GM18498 (cell line): Measurements from ENCODE around the gene NFKB1.
"Not testable (repeated sequence)": the region's sequence is repeated elsewhere in the genome, so short reads cannot be mapped to it uniquely, and the experiment has no call there.

Source experiments
- ATAC-seq: cut with Tn5 transposase; IDR thresholded peaks from one replicate; pipeline ENCODE4 v1.9.1; 2021; ENCODE audit warnings: mild to moderate bottlenecking, moderate library complexity; ENCODE audit not compliant: unreplicated experiment

Gene NFKB1

GRCh38 chr4:102560571-102561341 is 59.6 kb downstream of the NFKB1 start:
- no peak for ATAC-seq

- ATAC-seq: no peak
Observed at GRCh38 chr4:102563000-102563399, 61.8 kb downstream of the NFKB1 start.

- peak; percentile 79 for ATAC-seq
Observed at GRCh38 chr4:102564399-102565059, 63.4 kb downstream of the NFKB1 start.

GRCh38 chr4:102565696-102566095 is 64.5 kb downstream of the NFKB1 start:
- no peak for ATAC-seq

GRCh38 chr4:102566426-102566825 is 65.3 kb downstream of the NFKB1 start:
- no peak for ATAC-seq

- no peak for ATAC-seq
Observed at GRCh38 chr4:102567427-102567826, 66.3 kb downstream of the NFKB1 start.

GRCh38 chr4:102569200-102569599 is 68.0 kb downstream of the NFKB1 start:
- ATAC-seq: no peak

- not testable (repeated sequence) for ATAC-seq
Observed at GRCh38 chr4:102570211-102570610, 69.1 kb downstream of the NFKB1 start.

- ATAC-seq: no peak
Observed at GRCh38 chr4:102572452-102572851, 71.3 kb downstream of the NFKB1 start.

GRCh38 chr4:102574317-102574716 is 73.2 kb downstream of the NFKB1 start:
- no peak for ATAC-seq

- no peak for ATAC-seq
Observed at GRCh38 chr4:102575369-102576129, 74.4 kb downstream of the NFKB1 start.

GRCh38 chr4:102578270-102578669 is 77.1 kb downstream of the NFKB1 start:
- no peak for ATAC-seq

- ATAC-seq: no peak
Observed at GRCh38 chr4:102578819-102579218, 77.7 kb downstream of the NFKB1 start.

- ATAC-seq: no peak
Observed at GRCh38 chr4:102579794-102580462, 78.8 kb downstream of the NFKB1 start.

- no peak for ATAC-seq
Observed at GRCh38 chr4:102580463-102580842, 79.3 kb downstream of the NFKB1 start.

GRCh38 chr4:102584091-102584490 is 82.9 kb downstream of the NFKB1 start:
- no peak for ATAC-seq

GRCh38 chr4:102585329-102585728 is 84.2 kb downstream of the NFKB1 start:
- ATAC-seq: peak; percentile 45

- peak; percentile 35 for ATAC-seq
Observed at GRCh38 chr4:102586002-102586643, 85.0 kb downstream of the NFKB1 start.

GRCh38 chr4:102586644-102587021 is 85.5 kb downstream of the NFKB1 start:
- ATAC-seq: peak; percentile 41

GRCh38 chr4:102589743-102590142 is 88.6 kb downstream of the NFKB1 start:
- ATAC-seq: peak; percentile 62

GRCh38 chr4:102592256-102592655 is 91.1 kb downstream of the NFKB1 start:
- ATAC-seq: no peak
